MCF 10A (cell line): ENCODE measurements around the gene GNAL. TPM values are rescaled to one million over a fixed set of nuclear protein-coding genes. Genes with fewer than 3 reads are reported as not detected.

ENCODE experiments used
- BruUV-seq: library from RNA; stranded (reverse); fragments of 400-500 nt; replicated peaks from 2 replicates; lab custom pipeline; 2021; lab: Mats Ljungman, UMichigan
- CTCF ChIA-PET: fragments of 300-600 bp; sonication (Branson Sonifier 250); formaldehyde crosslinking; extraction: SDS; loops from one replicate; lab custom pipeline; 2021; ENCODE audit warnings: antibody characterized with exemption, inconsistent platforms; lab: Yijun Ruan, JAX
- POLR2A ChIA-PET: fragments of 300-600, 350-650 bp; sonication (Branson Sonifier 250); formaldehyde crosslinking; extraction: SDS; loops from one replicate; lab custom pipeline; 2020; ENCODE audit warnings: antibody characterized with exemption, inconsistent platforms; lab: Yijun Ruan, JAX
- DNase-seq: peaks from one replicate; pipeline ENCODE4 v3.0.0-alpha.2; 2018; ENCODE audit not compliant: unreplicated experiment
- H3K27ac Mint-ChIP-seq: one replicate; pipeline ENCODE4 v1.8.0; 2022; ENCODE audit warnings: mild to moderate bottlenecking, low read depth, mixed read lengths; ENCODE audit not compliant: unreplicated experiment
- H3K27me3 Mint-ChIP-seq: one replicate; pipeline ENCODE4 v1.8.0; 2022; ENCODE audit warnings: mixed read lengths; ENCODE audit not compliant: insufficient read depth, unreplicated experiment
- H3K36me3 Mint-ChIP-seq: one replicate; pipeline ENCODE4 v1.8.0; 2022; ENCODE audit warnings: mild to moderate bottlenecking, moderate library complexity, mixed read lengths; ENCODE audit not compliant: insufficient read depth, unreplicated experiment
- H3K4me1 Mint-ChIP-seq: one replicate; pipeline ENCODE4 v1.8.0; 2022; ENCODE audit warnings: mixed read lengths; ENCODE audit not compliant: insufficient read depth, unreplicated experiment
- H3K4me3 Mint-ChIP-seq: one replicate; pipeline ENCODE4 v1.8.0; 2022; ENCODE audit warnings: mild to moderate bottlenecking, moderate library complexity, mixed read lengths; ENCODE audit not compliant: unreplicated experiment
- H3K9me3 Mint-ChIP-seq: one replicate; pipeline ENCODE4 v1.8.0; 2022; ENCODE audit warnings: mixed read lengths; ENCODE audit not compliant: unreplicated experiment
- intact Hi-C: fragments of 100-400 bp; cut with micrococcal nuclease; formaldehyde crosslinking; loops from 2 replicates; pipeline ENCODE4 v1.14.1; 2022
- microRNA-seq: library from miRNA; unstranded; fragments of <30 nt; microRNA quantifications from one replicate; pipeline ENCODE4 v1.2.0, GENCODE V29; 2022
- total RNA-seq: library from RNA; stranded (reverse); gene quantifications from 2 replicates; pipeline ENCODE4 v1.2.3, GENCODE V29; 2022
- TF ChIP-seq, protein P1 (sequence below): fragments of 200-600 bp; IDR thresholded peaks from one replicate; pipeline ENCODE4 v1.8.0; 2022; ENCODE audit warnings: antibody characterized with exemption, mild to moderate bottlenecking; ENCODE audit not compliant: unreplicated experiment

GNAL gene
- total RNA-seq, 1 experiment from 2014 or later = 1.6 TPM

DNA sequence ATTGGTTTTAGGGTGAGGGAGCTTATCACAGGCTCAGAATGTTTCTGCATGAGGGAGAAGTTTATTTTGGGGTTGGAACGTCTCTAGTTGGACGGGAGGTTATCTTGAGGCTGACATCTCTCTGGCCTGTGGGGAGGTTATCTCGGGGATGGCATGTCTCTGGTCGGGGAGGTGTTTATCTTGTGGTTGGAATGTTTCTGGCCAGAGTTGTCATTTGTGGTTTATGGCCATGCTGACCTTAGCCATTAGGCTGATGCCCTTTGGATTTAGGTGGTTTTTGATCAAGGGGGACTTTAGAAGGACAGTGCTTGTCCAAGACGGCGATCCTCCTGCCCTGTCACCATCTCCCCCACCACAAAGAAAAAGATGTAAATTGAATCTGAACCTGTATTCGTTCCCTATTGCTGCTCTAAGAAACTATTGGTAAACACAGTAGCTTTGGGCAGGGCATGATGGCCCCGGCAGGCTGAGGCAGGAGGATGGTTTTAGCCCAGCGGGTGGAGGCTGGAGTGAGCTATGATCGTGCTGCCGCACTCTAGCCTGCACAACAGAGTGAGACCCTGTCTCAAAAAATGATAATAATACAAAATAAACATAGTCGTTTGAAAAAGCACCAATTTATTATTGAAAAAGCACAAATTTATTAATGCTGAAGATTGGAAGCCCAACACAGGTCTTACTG, 236.9 kb downstream of the GNAL start:
- Mint-ChIP-seq H3K9me3 (no peaks in the 10 kb centered on the region), H3K4me3 (no peak overlapping the region), H3K4me1 (no peaks in the 10 kb centered on the region), H3K27me3 (no peaks in the 10 kb centered on the region), H3K36me3 (no peaks in the 10 kb centered on the region), H3K27ac (no peak overlapping the region)
- CTCF ChIA-PET = interaction anchor here (0.6 to 4.9 kb wide), 6 partner anchors 11 to 113 kb away, joined by 3 to 31 read pairs (median 10); no protein-coding TSS in a partner anchor
- TF ChIP-seq, protein P1, sequence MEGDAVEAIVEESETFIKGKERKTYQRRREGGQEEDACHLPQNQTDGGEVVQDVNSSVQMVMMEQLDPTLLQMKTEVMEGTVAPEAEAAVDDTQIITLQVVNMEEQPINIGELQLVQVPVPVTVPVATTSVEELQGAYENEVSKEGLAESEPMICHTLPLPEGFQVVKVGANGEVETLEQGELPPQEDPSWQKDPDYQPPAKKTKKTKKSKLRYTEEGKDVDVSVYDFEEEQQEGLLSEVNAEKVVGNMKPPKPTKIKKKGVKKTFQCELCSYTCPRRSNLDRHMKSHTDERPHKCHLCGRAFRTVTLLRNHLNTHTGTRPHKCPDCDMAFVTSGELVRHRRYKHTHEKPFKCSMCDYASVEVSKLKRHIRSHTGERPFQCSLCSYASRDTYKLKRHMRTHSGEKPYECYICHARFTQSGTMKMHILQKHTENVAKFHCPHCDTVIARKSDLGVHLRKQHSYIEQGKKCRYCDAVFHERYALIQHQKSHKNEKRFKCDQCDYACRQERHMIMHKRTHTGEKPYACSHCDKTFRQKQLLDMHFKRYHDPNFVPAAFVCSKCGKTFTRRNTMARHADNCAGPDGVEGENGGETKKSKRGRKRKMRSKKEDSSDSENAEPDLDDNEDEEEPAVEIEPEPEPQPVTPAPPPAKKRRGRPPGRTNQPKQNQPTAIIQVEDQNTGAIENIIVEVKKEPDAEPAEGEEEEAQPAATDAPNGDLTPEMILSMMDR = no peak
- no peak for DNase-seq
- intact Hi-C loops = no loop called here
- BruUV-seq = no TSS peak
- POLR2A ChIA-PET = no interaction called here

DNA sequence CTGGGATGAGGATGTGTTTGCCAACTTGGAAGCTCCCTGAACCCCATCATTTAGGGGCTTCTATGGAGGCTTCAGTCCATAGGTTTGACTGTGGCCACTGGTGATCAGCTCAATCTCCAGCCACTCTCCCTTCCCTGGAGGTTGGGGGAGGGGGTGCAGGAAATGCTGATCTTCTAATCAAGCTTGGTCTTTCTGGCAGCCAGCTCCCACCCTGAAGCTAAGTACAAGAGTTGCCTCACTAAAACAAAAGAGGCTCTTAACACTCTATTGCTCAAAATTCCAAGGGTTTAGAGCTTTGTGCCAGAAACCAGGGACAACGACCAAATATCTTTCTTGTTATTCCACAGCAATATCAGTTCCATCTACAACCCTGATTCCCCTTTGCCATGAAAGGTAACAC, 238.4 kb downstream of the GNAL start:
- TF ChIP-seq, protein P1 = no peak
- POLR2A ChIA-PET = interaction anchor here (1.4 kb wide), 1 partner anchor 19 kb away, joined by 6 read pairs; the partner anchor contains the start of gene MPPE1
- peak; percentile 20 for DNase-seq
- intact Hi-C loops = no loop called here
- no peak overlapping the region for H3K27ac Mint-ChIP-seq
- no peaks in the 10 kb centered on the region for H3K27me3 Mint-ChIP-seq
- no peaks in the 10 kb centered on the region for H3K36me3 Mint-ChIP-seq
- CTCF ChIA-PET = interaction anchor here (0.7 to 4.9 kb wide), 4 partner anchors 10 to 194 kb away, joined by 3 to 31 read pairs (median 15); no protein-coding TSS in a partner anchor
- H3K9me3 Mint-ChIP-seq = no peaks in the 10 kb centered on the region
- no peak overlapping the region for H3K4me3 Mint-ChIP-seq
- BruUV-seq = no TSS peak
- no peaks in the 10 kb centered on the region for H3K4me1 Mint-ChIP-seq

DNA sequence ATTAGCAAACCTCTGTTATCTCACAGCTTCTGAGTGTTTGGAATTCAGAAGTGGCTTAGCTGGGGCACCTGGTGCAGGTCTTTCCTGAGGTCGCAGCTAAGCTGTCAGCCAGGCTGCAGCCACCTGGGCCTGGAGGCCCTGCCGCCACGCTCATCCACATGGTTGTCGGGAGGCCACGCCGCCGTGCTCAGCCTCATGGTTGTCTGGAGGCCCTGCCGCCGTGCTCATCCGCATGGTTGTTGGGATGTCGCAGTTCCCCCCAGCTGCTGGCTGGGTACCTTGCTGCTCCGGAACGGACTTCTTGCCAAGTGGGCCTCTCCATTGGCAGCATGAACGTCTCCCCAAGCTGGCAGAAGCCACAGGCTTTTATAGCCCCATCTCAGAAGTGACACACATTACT, 243.3 kb downstream of the GNAL start:
- H3K4me3 Mint-ChIP-seq = no peak overlapping the region
- no peak overlapping the region for H3K27ac Mint-ChIP-seq
- TF ChIP-seq, protein P1 = no peak
- CTCF ChIA-PET = interaction anchor here (2.1 to 3.6 kb wide), 2 partner anchors 63 to 107 kb away, joined by 13 to 28 read pairs; no protein-coding TSS in a partner anchor
- intact Hi-C loops = no loop called here
- BruUV-seq = no TSS peak
- H3K9me3 Mint-ChIP-seq = no peaks in the 10 kb centered on the region
- no peaks in the 10 kb centered on the region for H3K36me3 Mint-ChIP-seq
- POLR2A ChIA-PET = interaction anchor here (1.1 kb wide), 1 partner anchor 9 kb away, joined by 3 read pairs; no protein-coding TSS in a partner anchor
- DNase-seq = no peak
- no peaks in the 10 kb centered on the region for H3K4me1 Mint-ChIP-seq
- no peaks in the 10 kb centered on the region for H3K27me3 Mint-ChIP-seq

Small RNAs within 50 kb of the gene (microRNA-seq; reads per million reads assigned to microRNA genes)
- gene MIR7153 = not detected

Other genes starting within 250 kb of the GNAL start
- not detected in 2 replicates for gene SLC35G4, start 79.7 kb upstream of the GNAL start, total RNA-seq
- 39.7 and 50.1 TPM in 2 replicates for gene CHMP1B, start 162.1 kb downstream of the GNAL start, total RNA-seq
- 15.7 and 24.7 TPM in 2 replicates for gene MPPE1, start 219.1 kb downstream of the GNAL start, total RNA-seq